ENCODE measurements around the gene OR2V1. TPM values are rescaled to one million over a fixed set of nuclear protein-coding genes. Genes with fewer than 3 reads are reported as not detected.
"Not testable (repeated sequence)": the region's sequence is repeated elsewhere in the genome, so short reads cannot be mapped to it uniquely, and the experiment has no call there.

Gene OR2V1
- total RNA-seq, 1 experiment from 2014 or later, result not detected

DNA sequence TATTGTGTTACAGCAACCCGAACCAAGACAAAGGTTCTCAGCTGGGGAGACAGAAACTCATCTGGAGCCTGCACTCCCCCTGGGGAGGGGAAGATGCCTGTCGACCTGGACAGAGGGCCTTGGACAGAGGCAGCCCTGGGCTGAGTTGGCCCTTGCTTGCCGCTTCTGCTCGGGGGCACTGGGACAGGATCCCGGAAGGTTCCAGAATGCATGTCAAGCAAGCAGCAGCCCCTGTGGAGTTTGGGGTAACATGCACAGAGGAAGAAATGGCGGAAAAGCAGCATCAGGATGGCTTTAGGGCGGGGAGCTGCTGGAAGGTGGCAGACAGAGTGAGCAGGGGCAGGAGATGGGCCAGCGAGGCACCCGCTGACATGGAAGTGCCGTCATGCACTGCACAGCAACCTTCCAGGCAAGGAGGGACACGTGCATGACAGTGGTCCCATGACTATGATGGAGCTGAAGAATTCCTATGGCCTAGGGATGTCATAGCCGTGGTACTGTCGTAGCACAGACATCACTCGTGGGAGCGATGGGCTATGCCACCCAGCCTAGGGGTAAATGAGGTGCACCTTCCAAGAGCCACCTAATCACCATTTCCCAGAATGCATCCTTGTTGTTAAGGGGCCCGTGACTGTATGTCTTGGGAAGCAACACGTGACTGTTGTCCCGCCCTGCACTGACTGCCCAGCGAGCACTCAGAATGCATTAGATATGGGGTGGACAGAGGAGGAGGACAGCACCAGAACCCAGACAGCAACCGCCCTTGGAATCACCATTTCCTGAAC lies 26.2 kb downstream of the OR2V1 start:
- ATAC-seq; POLR2A ChIA-PET; H4K20me1 ChIP-seq (ENCODE audit: insufficient read depth); CTCF ChIA-PET; H3K9ac ChIP-seq (ENCODE audit: low read length); BruUV-seq (replicated peaks); H3K27me3 ChIP-seq (ENCODE audit: insufficient read depth, low read length); H3K9me3 ChIP-seq (ENCODE audit: control insufficient read depth in 1 of 2, insufficient read depth in 1 of 2, low read depth in 1 of 2, low read length in 2 of 2); H3K27ac ChIP-seq (ENCODE audit: low read depth, low read length); DNase-seq (ENCODE audit: low read depth, low spot score); H3K9me2 ChIP-seq (ENCODE audit: insufficient read depth); H3K4me3 ChIP-seq (replicated peaks in 1 of 2; ENCODE audit: low read depth in 1 of 2, low read length in 2 of 2); intact Hi-C loops (cut with micrococcal nuclease); H3K79me2 ChIP-seq (ENCODE audit: insufficient read depth, low read length); H3K4me1 ChIP-seq (ENCODE audit: control insufficient read depth in 1 of 2, insufficient read depth in 2 of 2, low read length in 2 of 2); RAD21 ChIA-PET (ENCODE audit: low non-redundant PET in 1 of 2, low total read pairs in 2 of 2, uncharacterized antibody in 2 of 2, unreplicated experiment in 2 of 2); H2AFZ ChIP-seq (ENCODE audit: low read depth, low read length, poor library complexity, severe bottlenecking); H3K36me3 ChIP-seq (ENCODE audit: control insufficient read depth in 1 of 2, insufficient read depth in 2 of 2, low read length in 2 of 2): not testable (repeated sequence)
- H3K4me2 ChIP-seq (ENCODE audit: low read length), result peak overlapping the region; percentile 17; the same call in 1 of the 2 replicates

DNA sequence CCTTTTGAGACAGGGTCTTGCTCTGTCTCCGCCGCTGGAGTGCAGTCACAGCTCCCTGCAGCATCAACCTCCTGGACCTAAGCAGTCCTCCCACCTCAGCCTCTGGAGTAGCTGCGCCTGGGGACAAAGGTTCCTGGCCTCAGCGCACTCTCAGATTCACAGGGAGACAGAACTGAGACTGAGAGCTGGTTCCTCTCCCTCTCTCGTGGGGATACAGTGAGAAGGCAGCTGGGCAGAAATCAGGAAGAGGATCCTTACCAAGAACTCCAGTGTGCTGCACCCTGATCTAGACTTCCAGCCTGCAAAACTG lies 26.8 kb downstream of the OR2V1 start:
- H3K9me2 ChIP-seq (ENCODE audit: insufficient read depth); H3K36me3 ChIP-seq (ENCODE audit: control insufficient read depth in 1 of 2, insufficient read depth in 2 of 2, low read length in 2 of 2); H2AFZ ChIP-seq (ENCODE audit: low read depth, low read length, poor library complexity, severe bottlenecking); ATAC-seq; H3K27ac ChIP-seq (ENCODE audit: low read depth, low read length); H3K4me3 ChIP-seq (replicated peaks in 1 of 2; ENCODE audit: low read depth in 1 of 2, low read length in 2 of 2); H4K20me1 ChIP-seq (ENCODE audit: insufficient read depth); RAD21 ChIA-PET (ENCODE audit: low non-redundant PET in 1 of 2, low total read pairs in 2 of 2, uncharacterized antibody in 2 of 2, unreplicated experiment in 2 of 2); intact Hi-C loops (cut with micrococcal nuclease); DNase-seq (ENCODE audit: low read depth, low spot score); CTCF ChIA-PET; POLR2A ChIA-PET; H3K9me3 ChIP-seq (ENCODE audit: control insufficient read depth in 1 of 2, insufficient read depth in 1 of 2, low read depth in 1 of 2, low read length in 2 of 2); H3K4me1 ChIP-seq (ENCODE audit: control insufficient read depth in 1 of 2, insufficient read depth in 2 of 2, low read length in 2 of 2); H3K4me2 ChIP-seq (ENCODE audit: low read length); H3K9ac ChIP-seq (ENCODE audit: low read length); H3K27me3 ChIP-seq (ENCODE audit: insufficient read depth, low read length); H3K79me2 ChIP-seq (ENCODE audit: insufficient read depth, low read length); BruUV-seq (replicated peaks): not testable (repeated sequence)

DNA sequence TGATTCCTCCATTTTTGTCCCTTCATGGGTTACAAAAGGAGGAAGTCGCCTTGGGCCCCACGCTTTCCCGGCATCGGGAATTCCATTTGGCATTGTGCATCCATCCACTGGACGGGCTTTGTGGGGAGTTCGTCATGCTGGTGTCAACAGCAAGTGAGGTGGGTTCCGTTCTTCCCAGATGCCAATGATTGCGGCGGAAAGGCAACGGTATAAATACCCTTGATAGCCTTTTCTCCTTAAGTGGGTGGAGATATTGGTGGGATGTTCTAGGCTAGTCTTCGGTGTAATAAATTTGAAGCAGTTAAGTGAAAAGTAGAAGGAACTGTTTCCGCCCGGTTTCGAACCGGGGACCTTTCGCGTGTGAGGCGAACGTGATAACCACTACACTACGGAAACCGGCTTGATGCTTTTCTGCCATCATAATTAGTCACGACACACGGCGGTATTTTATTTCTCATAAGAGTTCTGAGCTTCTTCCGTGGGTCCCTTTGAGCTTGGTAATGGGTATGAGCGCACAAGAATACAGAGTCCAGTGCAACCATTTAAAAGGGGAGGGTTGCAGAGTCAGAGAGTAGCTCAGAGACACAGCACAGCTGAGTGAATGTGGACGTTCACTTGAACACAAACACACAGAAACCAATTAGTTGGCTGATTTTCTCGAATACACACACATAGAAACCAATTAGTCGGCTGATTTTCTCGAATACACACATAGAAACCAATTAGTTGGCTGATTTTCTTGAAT lies 28.9 kb downstream of the OR2V1 start:
- H3K27me3 ChIP-seq (ENCODE audit: insufficient read depth, low read length); DNase-seq (ENCODE audit: low read depth, low spot score); H3K36me3 ChIP-seq (ENCODE audit: control insufficient read depth in 1 of 2, insufficient read depth in 2 of 2, low read length in 2 of 2); H3K27ac ChIP-seq (ENCODE audit: low read depth, low read length); H3K4me2 ChIP-seq (ENCODE audit: low read length); BruUV-seq (replicated peaks); H3K4me3 ChIP-seq (replicated peaks in 1 of 2; ENCODE audit: low read depth in 1 of 2, low read length in 2 of 2); POLR2A ChIA-PET; H4K20me1 ChIP-seq (ENCODE audit: insufficient read depth); intact Hi-C loops (cut with micrococcal nuclease); H3K9me2 ChIP-seq (ENCODE audit: insufficient read depth); H2AFZ ChIP-seq (ENCODE audit: low read depth, low read length, poor library complexity, severe bottlenecking); H3K9me3 ChIP-seq (ENCODE audit: control insufficient read depth in 1 of 2, insufficient read depth in 1 of 2, low read depth in 1 of 2, low read length in 2 of 2); H3K79me2 ChIP-seq (ENCODE audit: insufficient read depth, low read length); RAD21 ChIA-PET (ENCODE audit: low non-redundant PET in 1 of 2, low total read pairs in 2 of 2, uncharacterized antibody in 2 of 2, unreplicated experiment in 2 of 2); H3K9ac ChIP-seq (ENCODE audit: low read length); CTCF ChIA-PET: not testable (repeated sequence)
- H3K4me1 ChIP-seq (ENCODE audit: control insufficient read depth in 1 of 2, insufficient read depth in 2 of 2, low read length in 2 of 2), result peaks cover 5 to 12% of the 10 kb centered on the region in 2 experiments
- ATAC-seq, result peak; percentile 76

GRCh38 chr5:181101030-181101641 lies 29.8 kb downstream of the OR2V1 start:
- H4K20me1 ChIP-seq (ENCODE audit: insufficient read depth); intact Hi-C loops (cut with micrococcal nuclease); H3K4me2 ChIP-seq (ENCODE audit: low read length); CTCF ChIA-PET; H3K27me3 ChIP-seq (ENCODE audit: insufficient read depth, low read length); H3K9me3 ChIP-seq (ENCODE audit: control insufficient read depth in 1 of 2, insufficient read depth in 1 of 2, low read depth in 1 of 2, low read length in 2 of 2); H2AFZ ChIP-seq (ENCODE audit: low read depth, low read length, poor library complexity, severe bottlenecking); RAD21 ChIA-PET (ENCODE audit: low non-redundant PET in 1 of 2, low total read pairs in 2 of 2, uncharacterized antibody in 2 of 2, unreplicated experiment in 2 of 2); H3K79me2 ChIP-seq (ENCODE audit: insufficient read depth, low read length); H3K4me3 ChIP-seq (replicated peaks in 1 of 2; ENCODE audit: low read depth in 1 of 2, low read length in 2 of 2); DNase-seq (ENCODE audit: low read depth, low spot score); H3K36me3 ChIP-seq (ENCODE audit: control insufficient read depth in 1 of 2, insufficient read depth in 2 of 2, low read length in 2 of 2); POLR2A ChIA-PET; ATAC-seq; H3K27ac ChIP-seq (ENCODE audit: low read depth, low read length); H3K9me2 ChIP-seq (ENCODE audit: insufficient read depth); BruUV-seq (replicated peaks); H3K9ac ChIP-seq (ENCODE audit: low read length): not testable (repeated sequence)
- peaks cover 5 to 12% of the 10 kb centered on the region in 2 experiments for H3K4me1 ChIP-seq (ENCODE audit: control insufficient read depth in 1 of 2, insufficient read depth in 2 of 2, low read length in 2 of 2)
